K562 (cell line): ENCODE results near the gene ZNF581. TPM values are rescaled to one million over a fixed set of nuclear protein-coding genes. Genes with fewer than 3 reads are reported as not detected.
A peak's percentile ranks its signal among the peaks of the same experiment; 100 is the strongest.

Source experiments
- BACH1 ChIP-seq: fragments of 200-800 bp; sonication (Bioruptor generic); IDR thresholded peaks from 2 replicates; pipeline ENCODE4 v1.6.1; 2016; ENCODE audit warnings: missing genetic modification characterization, missing compliant biosample characterization
- FOXO4 ChIP-seq: fragments of 450-650 bp; formaldehyde crosslinking; IDR thresholded peaks from 2 replicates; pipeline ENCODE4 v1.4.0; 2020; ENCODE audit warnings: mild to moderate bottlenecking, moderate library complexity
- NR2C1 ChIP-seq, 2 experiments: fragments of 450-650 bp; IDR thresholded peaks; 2 replicates each; pipeline ENCODE4 v1.6.1; 2017; ENCODE audit warnings: mild to moderate bottlenecking in 2 of 2, antibody characterized with exemption in 1 of 2, inconsistent platforms in 1 of 2, missing compliant biosample characterization in 1 of 2, missing genetic modification characterization in 1 of 2
- NR2C2 ChIP-seq, 2 experiments: fragments of 200-800 bp in 1 of 2; sonication (Bioruptor generic) in 1 of 2; sonication (generic) in 1 of 2; formaldehyde crosslinking in 1 of 2; IDR thresholded peaks; 2 replicates each; pipeline versions ENCODE4 v1.6.1 to v1.8.0; 2016 to 2022; ENCODE audit warnings: mild to moderate bottlenecking in 1 of 2, missing compliant biosample characterization in 1 of 2, missing genetic modification characterization in 1 of 2, missing genetic modification reagents in 1 of 2
- PHF21A ChIP-seq: fragments of 450-650 bp; IDR thresholded peaks from 2 replicates; pipeline ENCODE4 v1.6.1; 2017; ENCODE audit warnings: low read depth, borderline replicate concordance
- PKNOX1 ChIP-seq: fragments of 450-650 bp; IDR thresholded peaks from 2 replicates; pipeline ENCODE4 v1.6.1; 2016
- POLR2G ChIP-seq: fragments of 200-400 bp; formaldehyde crosslinking; IDR thresholded peaks from 2 replicates; pipeline ENCODE4 v1.6.1; 2017; ENCODE audit warnings: low read depth, mild to moderate bottlenecking, antibody characterized with exemption, low read length, moderate library complexity
- RBM25 ChIP-seq: fragments of 200-400 bp; formaldehyde crosslinking; IDR thresholded peaks from 2 replicates; pipeline ENCODE4 v1.6.1; 2018; ENCODE audit warnings: low read length, low read depth, moderate library complexity; ENCODE audit not compliant: severe bottlenecking
- SRSF9 ChIP-seq: fragments of 200-400 bp; formaldehyde crosslinking; IDR thresholded peaks from 2 replicates; pipeline ENCODE4 v1.6.1; 2017; ENCODE audit warnings: low read depth, low read length, borderline replicate concordance
- TFAP4 ChIP-seq: sonication (generic); formaldehyde crosslinking; IDR thresholded peaks from 2 replicates; pipeline ENCODE4 v1.8.0; 2022; ENCODE audit warnings: missing genetic modification reagents, mild to moderate bottlenecking, moderate library complexity, borderline replicate concordance
- TFE3 ChIP-seq: fragments of 450-650 bp; formaldehyde crosslinking; IDR thresholded peaks from 2 replicates; pipeline ENCODE4 v1.4.0; 2020; ENCODE audit warnings: mild to moderate bottlenecking, mixed read lengths
- THRA ChIP-seq: fragments of 450-650 bp; IDR thresholded peaks from 2 replicates; pipeline ENCODE4 v1.6.1; 2017; ENCODE audit warnings: mild to moderate bottlenecking, moderate library complexity
- U2AF1 ChIP-seq: fragments of 200-400 bp; formaldehyde crosslinking; optimal IDR thresholded peaks from 2 replicates; pipeline ENCODE3; 2017; ENCODE audit warnings: mild to moderate bottlenecking, low read depth, low read length, moderate library complexity
- ZNF644 ChIP-seq: fragments of 200-800 bp; sonication (Bioruptor generic); IDR thresholded peaks from 2 replicates; pipeline ENCODE4 v1.6.1; 2016; ENCODE audit warnings: low read depth, missing genetic modification characterization, missing compliant biosample characterization
- ZNF740 ChIP-seq, 3 experiments: fragments of 200-800 bp in 1 of 3; sonication (Bioruptor generic) in 1 of 3; sonication (generic) in 1 of 3; formaldehyde crosslinking in 1 of 3; IDR thresholded peaks; 2 replicates each; pipeline versions ENCODE4 v1.6.1 to v1.8.0; 2016 to 2022; ENCODE audit warnings: mild to moderate bottlenecking in 2 of 3, missing compliant biosample characterization in 2 of 3, missing genetic modification characterization in 2 of 3, missing genetic modification reagents in 1 of 3
- polyA plus RNA-seq, 8 experiments: library from polyadenylated mRNA; depleted of rRNA in 4 of 8; stranded (reverse) in 5 of 8; unstranded in 3 of 8; fragments of >200 nt; fragmentation: Nextera tagmentation in 2 of 8; fragmentation: Illumina TruSeq in 1 of 8; extraction: Ambion mirVana in 2 of 8; extraction: Trizol in 1 of 8; gene quantifications; 2 replicates each; pipeline versions ENCODE4 v1.2.1 to v1.2.3, GENCODE V29; 2011 to 2014; ENCODE audit warnings: inconsistent platforms in 1 of 8, missing spikeins in 1 of 8
- total RNA-seq, 7 experiments: library from RNA; depleted of rRNA in 6 of 7; stranded (reverse); fragments of >200 nt in 6 of 7; fragmentation: Illumina TruSeq in 2 of 7; extraction: Trizol in 2 of 7; gene quantifications; 2 replicates each; pipeline versions ENCODE4 v1.2.1 to v1.2.3, GENCODE V29; 2011 to 2021; ENCODE audit warnings: low replicate concordance in 1 of 7

ZNF581 gene
- total and polyA plus RNA-seq, 9 of the 15 experiments (the other 6 are each of a cell fraction or from before 2014, with no cell fraction given): 2.4 to 39.4 (median 15.4) TPM

- no peak for TF ChIP-seq ZNF644
- TF ChIP-seq THRA: no peak
- no peak for TF ChIP-seq U2AF1
- TF ChIP-seq ZNF740 (CRISPR knock-in tag; IDR thresholded peaks at IDR 0.05): peak; percentile 89
- TF ChIP-seq ZNF740 (tag; IDR thresholded peaks at IDR 0.05): peak in 1 of 2 experiments; percentile 73; a peak in 2 of 4 replicates
- peak; percentile 42; the same call in 1 of the 2 replicates for TF ChIP-seq NR2C1 (IDR thresholded peaks at IDR 0.05)
- TF ChIP-seq NR2C1 (tag; IDR thresholded peaks at IDR 0.05): peak; percentile 78
- no peak for TF ChIP-seq TFE3 (CRISPR knock-in tag)
- peak; percentile 41; the same call in 1 of the 2 replicates for TF ChIP-seq TFAP4 (CRISPR knock-in tag)
- TF ChIP-seq RBM25: peak; percentile 14
- no peak for TF ChIP-seq BACH1
- peak; percentile 80; the same call in 1 of the 2 replicates for TF ChIP-seq PHF21A
- TF ChIP-seq NR2C2 (CRISPR knock-in tag; IDR thresholded peaks at IDR 0.05): 0 out of 2 replicates have a peak, but pooled peaks have one; percentile 29
- TF ChIP-seq NR2C2 (tag; IDR thresholded peaks at IDR 0.05): peak; percentile 68
- peak; percentile 87 for TF ChIP-seq POLR2G
- no peak for TF ChIP-seq SRSF9
- TF ChIP-seq PKNOX1: no peak
- TF ChIP-seq FOXO4 (CRISPR knock-in tag): no peak
These were observed at the start of gene ZNF581 (continued) for GRCh38 chr19:55643003-55643886.
